GM21515 (cell line): ENCODE measurements around the gene OR5C1.
"Not testable (repeated sequence)": the region's sequence is repeated elsewhere in the genome, so short reads cannot be mapped to it uniquely, and the experiment has no call there.

Source experiments
- ATAC-seq: cut with Tn5 transposase; IDR thresholded peaks from one replicate; pipeline ENCODE4 v1.9.1; 2021; ENCODE audit not compliant: unreplicated experiment

OR5C1 gene

GRCh38 chr9:122788831-122789230 lies at the start of gene OR5C1:
Gene OR5C1 (plus strand): TSS chr9:122788933. CDS start chr9:122788933, 0 bp downstream.
- ATAC-seq, result no peak

DNA sequence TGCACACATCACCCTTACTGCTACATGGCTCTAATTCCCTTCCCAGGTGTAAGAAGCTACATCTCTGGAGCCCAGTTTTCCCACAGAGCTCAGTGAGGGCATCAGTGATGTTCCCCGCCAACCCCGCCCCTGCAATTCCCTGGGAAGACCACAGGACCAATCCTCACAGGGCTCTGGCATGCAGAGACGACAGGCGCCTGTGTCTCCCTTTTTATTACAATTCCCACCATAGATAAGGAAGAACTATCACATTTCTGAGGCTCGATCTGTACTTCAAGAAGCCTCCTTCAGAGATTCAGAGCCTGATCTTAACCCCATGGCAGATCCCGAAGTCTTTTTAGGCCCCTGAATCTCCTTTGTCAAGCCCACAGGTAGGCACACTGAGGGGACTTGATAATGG lies 46.7 kb upstream of the OR5C1 start, which contains the start of gene OR1L6:
TSS of gene OR1L6 (plus strand) at position 301 of the 400 bp plus-strand sequence. CDS start 7,545 bp downstream, outside the sequence.
- no peak for ATAC-seq

DNA sequence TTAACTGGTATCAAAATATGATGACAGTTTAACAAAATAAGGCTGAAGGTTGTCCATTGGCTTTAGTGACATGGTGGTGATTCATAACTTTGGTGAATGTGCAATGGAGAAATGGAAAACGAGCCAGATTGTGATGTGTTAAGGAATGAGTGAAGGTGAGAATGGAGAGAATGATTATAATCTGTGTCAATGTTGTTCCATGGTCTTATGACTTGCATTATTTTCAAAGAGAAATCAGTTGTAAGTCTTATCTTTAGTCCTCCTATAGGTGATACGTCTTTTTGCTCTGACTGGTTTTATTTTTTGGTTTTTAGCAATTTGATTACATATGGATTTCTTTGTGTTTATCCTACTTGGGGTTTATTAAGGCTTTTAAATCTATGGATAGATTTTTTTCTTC lies 33.9 kb upstream of the OR5C1 start:
- no peak for ATAC-seq

DNA sequence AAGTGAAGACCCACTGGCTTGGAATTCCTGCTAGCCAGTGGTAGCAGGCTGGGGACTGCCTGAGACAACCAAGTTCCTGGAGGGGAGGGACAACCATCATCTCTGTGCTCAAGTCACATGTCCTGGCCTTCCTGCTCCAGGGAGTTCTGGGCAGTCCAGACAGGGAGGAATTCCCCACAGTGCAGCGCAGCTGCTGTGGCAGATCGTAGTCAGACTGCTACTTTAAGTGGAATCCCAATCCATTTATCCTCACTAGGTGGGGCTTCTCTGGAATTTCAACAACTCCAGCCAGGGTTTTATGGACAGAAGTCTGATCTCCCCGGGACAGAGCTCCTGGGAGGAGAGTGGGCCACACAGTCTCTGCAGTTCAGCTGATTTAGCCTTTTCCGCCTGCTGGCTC lies 20.9 kb upstream of the OR5C1 start:
- ATAC-seq, result no peak

- ATAC-seq, result no peak
These were observed 11.7 kb upstream of the OR5C1 start for GRCh38 chr9:122777052-122777451.

DNA sequence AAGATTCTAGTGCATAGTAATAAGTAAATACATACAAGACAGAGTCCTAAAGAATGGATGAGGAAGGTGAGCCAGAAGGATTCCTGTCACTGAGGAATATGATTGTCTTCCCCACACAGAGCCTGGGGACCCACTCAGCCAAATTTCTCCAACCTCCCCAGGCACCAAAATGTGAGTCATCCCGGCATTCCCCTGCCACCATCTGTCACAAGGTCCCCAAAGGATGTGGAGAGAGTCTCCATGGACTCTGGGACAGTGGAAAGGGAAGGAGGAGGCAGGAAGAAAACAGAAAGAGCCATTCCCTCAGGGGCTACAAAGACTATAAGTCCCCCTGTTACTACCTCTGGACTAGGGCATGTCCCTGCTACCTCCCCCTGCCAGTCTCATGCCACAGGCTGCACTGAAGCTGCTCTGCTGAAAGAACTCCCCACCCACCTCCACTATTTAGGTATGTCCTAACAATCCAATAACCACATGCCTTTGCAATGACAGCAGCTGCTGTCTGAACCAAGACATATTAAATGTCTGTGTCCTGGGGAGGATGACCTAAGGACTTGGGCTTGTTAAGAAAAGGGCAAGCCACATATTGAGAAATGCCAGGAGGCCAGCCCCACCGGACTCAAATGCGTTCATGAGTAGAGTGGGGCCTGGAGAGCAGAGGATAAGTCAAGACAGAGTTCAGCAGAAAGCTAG lies 10.7 kb upstream of the OR5C1 start:
- no peak for ATAC-seq

DNA sequence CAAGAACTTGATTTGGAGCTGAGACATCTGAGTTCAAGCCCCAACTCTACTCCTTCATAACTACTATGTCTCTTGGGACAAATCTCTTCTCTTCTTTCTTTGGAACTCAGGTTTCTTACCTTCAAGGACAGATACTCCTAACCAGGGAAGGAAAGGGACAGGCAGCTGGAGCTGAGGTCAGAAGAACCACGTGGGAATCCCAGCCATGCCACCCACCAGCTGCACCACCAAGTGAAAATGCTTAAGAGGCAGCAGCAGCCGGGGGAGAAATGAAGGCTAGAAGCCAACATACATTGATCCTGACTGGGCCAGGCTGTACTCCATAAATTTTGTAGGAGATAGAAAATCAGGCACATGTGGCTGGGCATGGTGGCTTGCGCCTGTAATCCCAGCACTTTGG lies 9.6 kb upstream of the OR5C1 start:
- ATAC-seq, result no peak

- no peak for ATAC-seq
These were observed 8.7 kb upstream of the OR5C1 start for GRCh38 chr9:122780026-122780425.

DNA sequence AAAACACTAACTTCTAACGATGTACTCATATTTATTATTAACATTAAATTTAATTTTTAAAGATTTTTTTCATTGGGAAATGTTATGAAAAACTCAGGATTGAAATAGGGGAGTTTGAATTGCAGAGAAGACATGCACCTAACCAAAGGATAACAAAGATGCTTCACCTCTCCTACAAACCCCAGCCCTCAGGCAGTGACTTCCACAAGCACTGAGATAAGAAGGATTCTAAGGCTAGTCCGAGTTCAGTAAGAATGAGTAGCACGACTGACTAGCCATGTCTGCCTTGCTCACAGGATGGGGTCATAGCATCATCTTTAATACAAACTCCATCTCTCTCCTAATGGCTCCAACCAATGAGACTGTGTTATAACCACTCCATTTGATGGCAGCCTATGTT lies 7.1 kb upstream of the OR5C1 start:
- ATAC-seq, result no peak

DNA sequence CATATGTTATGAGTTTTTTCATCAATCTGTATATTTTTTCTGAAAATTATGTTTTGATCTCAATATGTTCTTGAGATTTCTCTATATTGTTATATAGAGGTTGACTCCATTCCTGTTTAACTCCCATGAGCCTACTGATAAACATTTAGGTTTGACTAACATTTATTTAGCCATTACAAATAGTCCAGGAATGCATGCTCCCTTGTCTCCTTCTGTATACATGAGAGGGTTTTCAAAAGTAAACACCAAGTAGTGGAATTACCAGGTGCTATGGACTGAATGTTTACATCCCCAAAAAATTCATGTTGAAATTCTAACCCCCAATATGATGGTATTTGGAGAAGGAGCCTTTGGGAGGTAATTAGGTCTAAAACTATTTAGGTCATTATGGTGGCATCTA lies 3.5 kb upstream of the OR5C1 start:
- no peak for ATAC-seq

DNA sequence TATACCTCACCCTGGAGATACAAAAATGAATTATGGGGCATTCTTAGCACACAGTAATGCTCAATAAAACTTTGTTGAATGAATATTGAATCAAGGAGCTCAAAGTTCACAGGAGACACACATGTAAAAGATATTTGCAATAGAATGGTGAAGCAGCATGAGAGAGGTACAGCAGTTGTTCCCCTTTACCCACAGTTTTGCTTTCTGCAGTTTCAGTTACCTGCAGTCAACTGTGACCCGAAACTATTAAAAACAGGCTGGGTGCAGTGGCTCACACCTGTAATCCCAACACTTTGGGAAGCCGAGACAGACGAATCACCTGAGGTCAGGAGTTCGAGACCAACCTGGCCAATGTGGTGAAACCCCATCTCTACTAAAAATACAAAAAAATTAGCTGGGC lies 2.4 kb upstream of the OR5C1 start:
- ATAC-seq, result no peak

- ATAC-seq, result no peak
These were observed 718 bp downstream of the OR5C1 start for GRCh38 chr9:122789256-122790046.

GRCh38 chr9:122791872-122792669 lies 3.3 kb downstream of the OR5C1 start:
- no peak for ATAC-seq

- ATAC-seq, result no peak
These were observed 8.8 kb downstream of the OR5C1 start for GRCh38 chr9:122797316-122798063.

DNA sequence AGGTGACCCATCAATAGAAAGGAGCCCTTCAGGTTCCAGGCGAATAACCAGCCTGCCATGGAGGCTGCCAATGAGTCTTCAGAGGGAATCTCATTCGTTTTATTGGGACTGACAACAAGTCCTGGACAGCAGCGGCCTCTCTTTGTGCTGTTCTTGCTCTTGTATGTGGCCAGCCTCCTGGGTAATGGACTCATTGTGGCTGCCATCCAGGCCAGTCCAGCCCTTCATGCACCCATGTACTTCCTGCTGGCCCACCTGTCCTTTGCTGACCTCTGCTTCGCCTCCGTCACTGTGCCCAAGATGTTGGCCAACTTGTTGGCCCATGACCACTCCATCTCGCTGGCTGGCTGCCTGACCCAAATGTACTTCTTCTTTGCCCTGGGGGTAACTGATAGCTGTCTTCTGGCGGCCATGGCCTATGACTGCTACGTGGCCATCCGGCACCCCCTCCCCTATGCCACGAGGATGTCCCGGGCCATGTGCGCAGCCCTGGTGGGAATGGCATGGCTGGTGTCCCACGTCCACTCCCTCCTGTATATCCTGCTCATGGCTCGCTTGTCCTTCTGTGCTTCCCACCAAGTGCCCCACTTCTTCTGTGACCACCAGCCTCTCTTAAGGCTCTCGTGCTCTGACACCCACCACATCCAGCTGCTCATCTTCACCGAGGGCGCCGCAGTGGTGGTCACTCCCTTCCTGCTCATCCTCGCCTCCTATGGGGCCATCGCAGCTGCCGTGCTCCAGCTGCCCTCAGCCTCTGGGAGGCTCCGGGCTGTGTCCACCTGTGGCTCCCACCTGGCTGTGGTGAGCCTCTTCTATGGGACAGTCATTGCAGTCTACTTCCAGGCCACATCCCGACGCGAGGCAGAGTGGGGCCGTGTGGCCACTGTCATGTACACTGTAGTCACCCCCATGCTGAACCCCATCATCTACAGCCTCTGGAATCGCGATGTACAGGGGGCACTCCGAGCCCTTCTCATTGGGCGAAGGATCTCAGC lies 11.6 kb downstream of the OR5C1 start, which contains the start of gene OR1K1:
TSS of gene OR1K1 (plus strand) at position 58 of the 995 bp plus-strand sequence. CDS start at position 58, 0 bp downstream.
- no peak for ATAC-seq

DNA sequence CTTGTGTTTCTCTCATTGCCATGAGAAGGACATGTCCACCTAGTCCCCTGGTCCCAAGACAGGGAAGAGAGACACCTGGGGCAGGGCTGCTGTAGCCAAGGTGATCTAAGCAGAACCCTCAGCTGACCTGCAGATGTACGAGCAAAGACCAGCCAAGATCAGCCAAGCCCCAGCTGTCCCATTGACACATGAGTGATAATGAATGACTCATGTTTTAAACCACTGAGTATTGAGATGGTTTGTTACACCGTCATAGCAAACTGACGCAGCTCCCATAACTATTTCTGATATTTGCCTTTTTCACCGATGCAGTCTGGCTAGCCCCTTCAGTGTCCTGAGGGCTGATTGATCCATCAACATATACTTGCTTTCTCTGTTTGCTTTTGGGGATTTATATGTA lies 17.9 kb downstream of the OR5C1 start:
- ATAC-seq, result no peak

DNA sequence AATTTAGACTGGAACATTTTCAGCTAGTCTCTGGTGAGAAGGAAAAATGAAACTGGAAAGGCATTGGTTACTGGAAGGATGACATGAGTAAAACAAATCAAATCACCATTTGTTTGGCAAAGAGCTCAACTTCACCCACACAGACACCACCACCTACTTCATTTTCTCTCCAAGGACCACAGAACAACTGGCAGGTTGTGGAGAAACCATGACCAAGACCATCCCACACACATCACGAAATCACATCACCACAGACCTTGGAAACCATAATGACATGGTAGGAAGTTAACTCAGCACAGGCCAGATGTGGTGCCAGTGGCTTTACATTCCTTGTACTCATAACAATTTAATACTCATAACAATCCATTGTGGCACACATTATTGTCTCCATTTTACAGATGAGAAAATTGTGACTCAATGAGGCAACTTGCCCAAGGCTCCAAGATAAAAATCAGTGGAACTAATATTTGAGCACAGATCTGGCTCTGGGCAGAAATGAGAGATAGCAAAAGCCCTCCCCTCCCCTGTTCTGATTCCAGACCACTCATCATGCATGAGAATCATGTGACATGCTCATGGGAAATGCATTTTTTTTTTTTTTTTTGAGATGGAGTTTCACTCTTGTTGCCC lies 18.7 kb downstream of the OR5C1 start:
- ATAC-seq, result no peak

DNA sequence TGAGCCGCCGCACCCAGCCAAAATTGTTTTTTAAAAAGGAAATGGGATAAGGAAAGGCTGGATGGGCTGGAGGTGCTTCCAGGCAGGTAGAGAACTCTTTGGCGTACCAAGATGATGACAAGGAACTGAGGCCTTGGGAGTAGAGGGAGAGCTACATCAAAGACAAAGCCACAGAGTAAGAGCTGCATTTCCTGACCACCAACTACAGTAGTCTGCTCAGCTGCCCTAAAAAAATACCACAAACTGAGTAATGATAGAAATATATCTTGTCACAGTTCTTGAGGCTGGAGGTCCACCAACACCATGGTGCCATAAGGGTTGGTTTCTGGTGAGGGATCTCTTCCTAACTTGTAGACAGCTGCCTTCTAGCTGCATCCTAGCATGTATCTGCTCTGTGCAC lies 19.4 kb downstream of the OR5C1 start:
- no peak for ATAC-seq

DNA sequence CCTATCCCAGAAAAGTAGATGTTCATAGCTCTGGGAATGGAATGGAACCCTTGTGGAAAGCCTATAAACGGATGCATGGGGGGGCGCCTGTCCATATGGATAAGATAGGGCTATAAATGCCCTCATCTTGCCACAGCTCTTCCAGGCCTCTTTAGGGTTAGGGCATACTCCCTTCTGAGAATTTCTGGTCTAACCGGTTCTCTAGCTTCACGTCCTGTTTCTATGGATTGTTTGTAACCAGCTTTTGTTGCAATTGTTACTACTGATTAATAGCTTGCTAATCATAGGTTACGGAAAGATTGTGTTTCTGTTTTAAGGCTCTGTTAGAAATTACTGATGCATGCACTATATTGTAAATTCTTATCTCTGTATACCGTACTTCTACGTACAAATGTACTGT lies 20.5 kb downstream of the OR5C1 start:
- not testable (repeated sequence) for ATAC-seq
